Jurkat, Clone E6-1 (cell line): ENCODE measurements around the gene DAB2. TPM values are rescaled to one million over a fixed set of nuclear protein-coding genes. Genes with fewer than 3 reads are reported as not detected.

Experiments
- DNase-seq: peaks from one replicate; pipeline ENCODE4 v3.0.0-alpha.2; 2011; ENCODE audit warnings: low read depth, low spot score
- H3K4me3 ChIP-seq: 2 replicates; pipeline ENCODE4 v1.5.1; 2011; ENCODE audit warnings: mild to moderate bottlenecking, low read length, control low read depth, moderate library complexity
- polyA plus RNA-seq: library from polyadenylated mRNA; unstranded; fragments of >200 nt; gene quantifications from one replicate; pipeline ENCODE4 v1.2.1, GENCODE V29; 2012; ENCODE audit warnings: missing spikeins; ENCODE audit not compliant: insufficient read length, insufficient read depth

The DAB2 gene
- polyA plus RNA-seq = 9.2 TPM

DNA sequence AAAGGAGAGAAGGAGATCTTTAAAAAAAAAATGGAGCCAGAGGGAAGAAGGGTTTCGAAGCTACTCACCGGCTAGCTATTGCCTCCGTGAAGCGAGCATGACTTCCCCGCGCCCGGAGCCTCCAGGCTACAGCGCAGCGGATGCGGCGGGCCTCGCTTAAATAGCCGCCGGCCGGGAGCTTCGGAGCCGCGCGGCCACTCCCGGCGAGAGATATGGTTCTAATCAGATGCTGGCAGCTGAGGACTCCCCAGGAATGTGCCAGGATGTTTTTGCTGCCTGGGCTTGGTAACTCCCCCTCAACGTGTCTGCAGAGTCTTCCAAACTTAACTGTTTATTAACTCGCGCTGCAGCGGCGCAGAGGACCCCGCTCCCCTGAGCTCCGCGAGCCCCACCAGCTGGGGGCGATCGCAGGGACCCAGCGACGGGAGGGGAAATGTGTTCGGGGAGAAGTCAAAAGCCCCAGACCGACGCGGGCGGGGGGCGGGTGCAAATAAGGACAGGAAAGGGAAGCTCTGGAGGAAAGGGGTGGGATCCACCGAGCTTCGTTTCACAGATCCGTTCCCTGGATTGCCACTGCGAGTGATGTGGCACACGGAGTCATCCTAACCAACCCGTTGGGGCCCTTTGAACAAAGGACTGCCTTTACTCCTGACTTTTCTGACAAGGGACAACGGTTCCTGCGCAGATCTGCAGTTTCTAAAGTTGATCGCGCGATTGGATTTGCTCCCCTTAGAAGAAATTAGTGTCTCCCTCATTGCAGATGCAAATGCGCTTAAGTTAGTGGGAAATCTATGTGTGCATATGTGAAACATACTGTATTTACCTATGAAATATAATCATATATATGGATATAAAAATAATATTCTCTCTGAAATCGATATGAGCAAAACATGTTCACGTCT is at the start of gene DAB2:
Gene DAB2 (minus strand): TSS at position 245 of the 902 bp plus-strand sequence. CDS start 30,660 bp downstream, outside the sequence.
- peak; percentile 48 for DNase-seq
- peak within 1 kb of the TSS; percentile 57 for H3K4me3 ChIP-seq

DNA sequence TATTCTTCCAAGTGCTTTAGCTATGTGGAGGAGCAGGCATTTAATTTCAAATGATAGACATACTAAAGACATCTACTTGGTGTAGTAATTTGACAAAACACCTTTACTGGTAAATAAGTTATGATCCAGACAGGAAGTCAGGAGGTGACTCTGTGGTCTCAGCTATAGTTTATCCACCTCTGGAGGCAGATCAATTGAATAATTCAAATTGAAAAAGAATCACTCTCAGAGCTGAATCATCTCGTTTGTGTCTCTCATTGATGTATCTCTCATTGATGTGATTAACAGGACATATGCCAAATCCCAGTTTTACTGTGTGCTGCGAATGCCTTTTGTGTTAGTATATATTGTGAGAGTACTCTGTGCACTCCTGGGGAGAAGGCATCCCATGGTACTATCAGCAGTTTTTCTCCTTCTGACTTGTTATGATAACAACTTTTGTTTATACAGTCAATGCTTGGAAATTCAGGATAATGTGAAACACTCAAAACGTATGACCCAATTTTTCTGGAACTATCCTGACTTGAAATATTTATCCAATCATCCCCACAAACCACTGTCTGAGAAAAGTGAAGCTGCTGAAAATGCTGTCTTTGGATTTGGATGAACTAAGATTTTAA is 48.5 kb upstream of the DAB2 start:
- H3K4me3 ChIP-seq = no peak overlapping the region
- DNase-seq = no peak

DNA sequence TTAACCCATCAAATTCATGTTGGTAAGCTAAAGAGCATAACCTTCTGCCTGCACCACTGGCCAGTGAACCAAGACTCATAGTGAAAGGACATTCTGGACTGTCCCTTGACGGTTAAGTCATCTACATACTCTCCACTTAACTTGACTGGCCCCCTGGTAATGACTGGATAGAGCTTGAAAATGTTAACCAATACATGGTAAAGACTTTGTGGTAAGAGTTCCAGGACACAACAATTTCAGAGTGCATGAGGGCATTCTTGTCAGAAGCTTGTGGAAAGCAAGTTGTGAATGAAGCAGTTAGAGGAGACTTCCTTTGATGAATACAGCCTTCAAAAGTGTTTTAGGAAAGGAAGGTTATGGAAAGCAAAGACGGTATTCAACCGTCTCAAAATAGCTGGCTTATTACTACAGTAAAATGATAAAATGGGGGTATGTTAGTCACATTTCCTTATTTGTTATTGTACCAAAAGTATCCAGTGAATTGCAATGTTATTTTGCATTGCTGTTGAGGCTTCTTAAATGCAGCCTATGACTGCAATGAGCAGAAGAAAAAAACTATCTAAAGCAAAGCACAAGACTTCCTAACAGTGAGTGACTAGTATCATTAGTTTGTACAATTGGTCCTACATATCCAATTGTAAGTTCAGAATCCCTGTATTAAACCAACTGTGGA is 47.2 kb upstream of the DAB2 start:
- H3K4me3 ChIP-seq = no peak overlapping the region
- DNase-seq = no peak

DNA sequence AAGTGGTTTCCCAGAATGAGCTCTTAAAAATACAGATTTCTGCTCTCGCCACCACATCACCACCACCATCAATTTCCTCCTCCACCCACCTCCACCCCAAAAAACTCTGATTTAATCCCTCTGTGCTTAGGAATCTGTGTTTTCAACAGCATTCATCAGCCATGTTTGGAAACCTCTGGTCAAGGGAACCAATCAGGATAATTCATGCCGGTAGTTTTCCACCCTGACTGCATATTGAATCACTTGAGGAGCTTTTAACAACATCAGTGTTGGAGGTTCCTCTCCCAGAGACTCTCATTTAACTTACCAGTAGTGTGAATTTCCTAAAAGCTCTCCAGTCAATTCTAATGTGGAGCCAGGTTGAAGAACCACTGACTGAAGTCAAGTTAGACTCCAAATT is 46.0 kb upstream of the DAB2 start:
- no peak overlapping the region for H3K4me3 ChIP-seq
- no peak for DNase-seq

DNA sequence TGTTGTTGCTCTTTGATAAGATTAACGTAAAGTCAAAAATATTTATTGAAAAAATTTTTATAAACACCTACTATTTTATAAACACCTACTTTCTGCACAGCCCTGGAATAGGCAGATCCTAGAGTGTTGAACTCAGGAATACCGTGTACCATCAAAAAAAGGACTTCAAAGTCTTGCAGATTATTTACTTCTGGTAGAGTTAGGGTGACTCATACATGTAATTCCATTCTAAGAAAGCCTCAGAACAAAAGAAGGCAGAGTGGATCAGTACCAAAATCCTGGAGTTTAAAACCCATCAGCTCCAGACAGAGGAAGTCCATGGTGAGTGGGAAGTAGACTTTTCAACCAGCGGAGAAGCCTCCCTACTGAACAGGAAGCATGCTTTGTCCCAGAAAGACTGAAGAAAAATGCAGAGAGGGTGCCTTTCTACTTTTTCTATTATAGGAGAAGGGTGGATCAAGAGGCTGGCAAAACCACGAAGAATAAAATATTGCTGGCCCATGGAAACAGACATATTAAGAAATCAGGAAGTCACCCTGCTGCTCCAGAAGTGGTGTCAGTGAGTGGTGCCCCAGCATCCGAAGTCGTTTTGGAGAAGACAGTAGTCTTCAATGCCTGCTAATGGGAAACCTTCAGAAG is 45.1 kb upstream of the DAB2 start:
- H3K4me3 ChIP-seq = no peak overlapping the region
- no peak for DNase-seq

DNA sequence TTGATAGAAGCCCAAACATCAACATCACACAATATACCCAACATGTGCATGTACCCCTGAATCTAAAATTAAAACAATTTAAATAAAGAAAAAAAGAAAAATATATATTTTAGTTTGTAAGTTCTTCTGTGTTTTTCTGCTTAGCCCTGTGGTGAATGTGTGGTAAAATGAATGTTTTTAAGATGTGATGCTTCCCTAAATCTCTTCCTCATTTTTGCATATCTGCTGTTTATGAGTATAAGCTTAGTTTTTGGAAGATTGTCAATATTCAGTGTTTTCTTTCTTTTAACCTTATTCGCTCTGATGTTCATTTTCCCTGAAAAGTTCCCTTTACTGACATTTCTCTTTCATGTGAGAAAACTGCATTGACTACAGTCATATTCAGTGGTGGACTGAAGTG is 44.4 kb upstream of the DAB2 start:
- no peak overlapping the region for H3K4me3 ChIP-seq
- no peak for DNase-seq

DNA sequence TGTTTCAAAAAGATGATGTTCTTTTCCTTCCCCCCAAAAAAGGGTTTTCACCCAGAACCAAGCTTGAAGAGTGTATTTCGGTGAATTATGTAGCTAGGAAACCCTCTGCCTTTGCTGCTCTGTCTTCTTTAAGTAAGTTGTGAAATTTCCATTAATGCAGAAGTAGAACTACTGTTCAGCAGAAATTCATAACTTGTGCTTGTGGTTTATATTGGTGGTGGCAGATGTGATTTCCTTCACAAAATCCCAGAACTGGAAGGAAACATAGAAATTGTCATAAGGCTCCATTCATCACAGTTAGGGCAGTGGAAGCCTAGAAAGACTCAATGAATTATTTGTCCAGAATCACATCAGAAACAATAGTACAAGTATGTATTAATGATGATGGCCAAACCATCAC is 42.1 kb upstream of the DAB2 start:
- DNase-seq = no peak
- H3K4me3 ChIP-seq = no peak overlapping the region

DNA sequence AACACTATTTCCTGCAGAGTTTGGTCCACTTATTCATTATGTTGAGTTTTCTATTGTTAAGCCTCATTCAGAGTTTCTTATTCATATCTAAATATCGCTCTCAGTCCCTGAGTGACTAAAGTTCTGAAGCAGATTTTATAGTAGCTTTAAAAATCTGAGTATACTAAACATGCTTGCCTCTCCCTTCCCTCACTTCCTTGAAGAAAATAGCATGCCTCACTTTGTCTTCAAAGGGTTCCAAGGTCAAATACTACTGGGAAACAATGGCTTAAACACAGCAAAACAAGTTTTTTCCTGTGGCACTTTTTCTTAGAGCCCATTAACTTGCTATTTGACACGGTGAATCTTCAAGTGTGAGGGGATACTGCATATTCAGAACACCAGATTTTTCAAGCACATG is 41.1 kb upstream of the DAB2 start:
- DNase-seq = no peak
- no peak overlapping the region for H3K4me3 ChIP-seq

DNA sequence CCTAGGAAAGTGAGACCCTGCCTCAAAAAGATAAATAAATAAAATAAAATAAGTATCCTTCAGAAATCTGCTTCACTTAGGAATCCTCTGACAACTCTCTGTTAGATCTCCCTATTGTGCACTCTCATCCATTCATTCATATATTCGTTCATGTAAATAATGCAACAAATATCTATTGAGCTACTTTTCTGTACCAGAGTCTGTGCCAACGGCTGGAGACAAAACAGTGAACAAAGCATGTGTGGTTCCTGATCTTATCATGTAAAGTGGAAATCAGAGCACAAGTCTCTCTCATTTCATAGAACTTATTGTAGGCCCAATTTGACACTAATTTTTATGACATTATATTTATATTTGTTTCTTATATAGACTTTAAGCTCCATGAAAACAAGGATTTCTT is 40.3 kb upstream of the DAB2 start:
- no peak for DNase-seq
- no peak overlapping the region for H3K4me3 ChIP-seq

DNA sequence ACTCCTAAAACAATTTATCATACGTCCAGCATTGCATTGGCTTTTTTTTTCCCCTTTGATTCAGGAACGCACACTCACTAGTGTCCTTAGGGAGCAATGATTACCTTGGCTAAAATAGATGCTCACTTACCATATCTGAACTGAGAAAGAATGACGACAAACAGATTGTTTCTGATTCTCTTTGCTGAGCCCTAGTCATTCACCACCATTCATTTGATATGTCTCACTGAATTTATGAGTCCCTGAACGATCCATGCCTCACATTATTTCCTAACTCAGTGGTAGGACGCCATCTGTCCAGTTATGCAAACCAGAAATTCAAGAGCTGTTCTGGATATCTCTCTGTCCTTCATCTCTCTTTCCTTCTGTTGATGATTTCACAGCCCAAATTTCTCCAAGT is 39.3 kb upstream of the DAB2 start:
- H3K4me3 ChIP-seq = no peak overlapping the region
- no peak for DNase-seq

DNA sequence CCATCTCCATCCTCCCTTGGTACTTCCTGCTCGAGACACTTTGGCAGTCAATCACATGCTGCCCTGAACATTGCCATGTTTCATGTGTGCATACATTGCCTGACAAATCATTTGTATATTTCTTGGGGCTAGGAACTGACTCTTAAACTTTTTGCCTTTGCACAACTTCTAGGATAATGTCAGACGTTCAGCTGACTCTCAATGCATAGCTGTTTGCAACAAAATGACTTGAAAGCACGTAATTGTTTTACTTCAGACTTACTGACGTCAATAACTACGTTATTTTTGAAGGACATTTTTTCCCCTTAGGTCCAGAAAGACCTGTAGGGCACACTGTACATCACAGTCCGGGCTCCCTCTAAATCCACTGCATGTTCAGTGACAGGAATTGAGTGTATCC is 37.4 kb upstream of the DAB2 start:
- DNase-seq = no peak
- no peak overlapping the region for H3K4me3 ChIP-seq

DNA sequence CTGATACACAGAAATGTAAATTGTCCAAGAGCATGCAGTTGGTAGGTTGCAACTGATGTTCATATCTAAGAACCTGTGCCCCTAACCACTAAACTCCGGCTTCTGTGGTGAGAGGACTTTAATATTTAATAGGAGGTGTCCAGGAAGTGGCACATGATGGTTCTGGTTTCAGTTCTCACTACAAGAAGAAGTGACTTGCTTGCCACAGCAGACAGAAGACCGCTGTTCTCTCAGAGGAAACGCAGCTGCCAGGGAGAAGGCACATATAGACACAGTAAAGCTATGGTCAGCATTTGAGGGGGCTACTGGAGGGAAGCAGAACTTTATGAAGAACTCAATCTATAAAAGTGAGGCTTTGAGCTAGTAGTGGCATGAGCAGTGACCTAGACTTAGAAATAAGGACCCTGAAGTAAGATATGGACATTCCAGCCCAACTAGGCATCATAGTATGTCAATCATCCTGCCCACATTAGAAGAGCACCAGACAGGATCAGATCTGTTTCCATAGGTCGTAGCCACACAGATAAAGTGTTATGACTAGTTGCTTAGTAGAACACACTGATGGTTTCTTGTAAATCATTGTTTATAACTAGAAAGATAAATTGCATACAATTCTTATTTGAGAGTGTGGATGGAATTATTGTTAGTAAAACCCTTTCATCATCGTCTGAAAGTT is 36.4 kb upstream of the DAB2 start:
- DNase-seq = no peak
- H3K4me3 ChIP-seq = no peak overlapping the region

DNA sequence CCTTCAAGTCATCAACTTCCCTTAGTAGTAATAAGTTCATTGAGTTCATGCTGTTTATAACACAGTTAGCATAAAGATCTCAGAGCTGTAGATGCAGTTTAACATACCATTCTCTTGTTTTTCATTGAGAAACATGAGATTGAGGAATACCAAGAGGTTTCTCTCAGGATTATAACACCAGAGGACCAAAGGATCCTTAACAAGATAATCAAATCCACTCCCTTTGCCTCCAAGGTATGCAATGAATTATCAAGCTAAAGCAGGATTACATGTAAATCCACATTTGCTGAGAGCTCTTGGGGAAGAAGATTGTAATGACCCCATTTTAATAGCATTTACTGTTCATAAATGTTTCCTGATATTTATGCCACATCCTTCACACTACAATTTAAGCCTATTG is 35.1 kb upstream of the DAB2 start:
- no peak overlapping the region for H3K4me3 ChIP-seq
- no peak for DNase-seq

DNA sequence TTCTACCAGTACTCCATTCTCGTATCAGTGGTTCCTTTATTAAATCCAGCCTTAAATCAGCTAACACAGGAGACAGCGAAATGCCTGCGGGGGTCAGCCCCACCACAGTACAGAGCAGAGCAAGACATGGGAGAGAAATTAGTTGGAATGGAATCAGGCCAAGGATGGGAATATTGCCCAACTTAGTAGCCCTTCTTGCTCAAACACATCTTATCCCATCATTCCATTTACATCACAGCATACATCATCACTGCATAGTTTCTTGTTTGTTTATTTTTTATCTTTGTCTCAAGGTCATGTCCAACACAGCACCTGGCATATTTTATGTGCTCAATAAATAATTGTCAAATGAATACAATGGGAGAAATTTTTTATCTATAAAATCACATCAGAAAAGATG is 34.3 kb upstream of the DAB2 start:
- no peak overlapping the region for H3K4me3 ChIP-seq
- no peak for DNase-seq

DNA sequence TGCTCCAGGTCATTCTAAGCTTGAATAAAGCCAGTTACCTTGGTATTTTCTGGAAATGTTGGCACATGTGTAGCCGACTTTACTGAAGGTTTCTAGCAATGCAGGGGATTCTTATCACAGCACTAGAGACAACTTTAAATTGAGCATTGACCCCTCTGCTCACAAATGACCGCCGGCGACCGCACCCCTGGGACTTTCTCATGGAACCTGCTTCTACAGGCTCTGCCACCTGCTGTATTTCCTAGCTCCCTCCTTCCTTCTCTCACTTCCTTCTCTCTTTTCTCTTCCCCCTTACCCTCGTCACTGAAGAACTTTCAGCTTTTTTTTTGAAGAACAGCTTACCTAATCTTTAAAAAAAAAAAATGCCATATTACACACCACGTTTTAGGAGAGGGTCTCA is 30.9 kb upstream of the DAB2 start:
- no peak for DNase-seq
- H3K4me3 ChIP-seq = no peak overlapping the region

DNA sequence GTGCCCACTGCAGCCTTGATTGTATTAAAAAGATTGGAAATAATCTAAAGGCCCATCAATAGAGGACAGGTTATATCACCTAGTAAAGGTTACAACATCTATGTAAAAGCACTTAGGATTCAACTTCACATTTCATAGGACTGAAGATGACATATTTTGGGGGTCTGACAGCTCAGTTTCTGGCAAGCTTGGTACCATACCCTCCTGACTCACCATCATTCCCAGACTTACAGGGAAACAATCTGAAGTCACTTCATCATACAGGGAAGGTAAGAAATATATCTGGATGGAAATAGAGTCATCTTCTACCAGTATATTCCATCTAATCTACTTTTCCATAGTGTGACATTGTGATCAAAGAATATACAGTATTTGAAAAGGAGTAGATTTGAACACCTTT is 28.8 kb upstream of the DAB2 start:
- no peak for DNase-seq
- no peak overlapping the region for H3K4me3 ChIP-seq

DNA sequence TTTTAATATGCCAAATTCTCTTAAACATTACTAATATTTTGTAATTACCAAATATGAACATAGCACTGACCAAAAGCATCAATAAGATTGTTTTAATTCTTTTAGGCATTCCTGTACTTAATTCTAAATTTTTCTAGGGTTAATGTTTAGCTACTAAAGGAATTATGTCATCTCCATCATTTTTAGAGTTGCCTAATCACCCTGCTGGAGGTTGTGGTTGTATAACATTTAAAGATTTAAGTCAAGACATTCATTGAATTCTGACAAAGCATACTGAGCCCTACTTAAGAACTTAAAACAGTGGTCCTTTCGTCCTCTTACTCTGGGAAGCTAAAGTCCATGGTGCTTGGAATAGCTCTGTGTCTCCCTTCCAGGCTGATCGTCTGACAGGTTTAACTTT is 28.1 kb upstream of the DAB2 start:
- no peak for DNase-seq
- H3K4me3 ChIP-seq = no peak overlapping the region

DNA sequence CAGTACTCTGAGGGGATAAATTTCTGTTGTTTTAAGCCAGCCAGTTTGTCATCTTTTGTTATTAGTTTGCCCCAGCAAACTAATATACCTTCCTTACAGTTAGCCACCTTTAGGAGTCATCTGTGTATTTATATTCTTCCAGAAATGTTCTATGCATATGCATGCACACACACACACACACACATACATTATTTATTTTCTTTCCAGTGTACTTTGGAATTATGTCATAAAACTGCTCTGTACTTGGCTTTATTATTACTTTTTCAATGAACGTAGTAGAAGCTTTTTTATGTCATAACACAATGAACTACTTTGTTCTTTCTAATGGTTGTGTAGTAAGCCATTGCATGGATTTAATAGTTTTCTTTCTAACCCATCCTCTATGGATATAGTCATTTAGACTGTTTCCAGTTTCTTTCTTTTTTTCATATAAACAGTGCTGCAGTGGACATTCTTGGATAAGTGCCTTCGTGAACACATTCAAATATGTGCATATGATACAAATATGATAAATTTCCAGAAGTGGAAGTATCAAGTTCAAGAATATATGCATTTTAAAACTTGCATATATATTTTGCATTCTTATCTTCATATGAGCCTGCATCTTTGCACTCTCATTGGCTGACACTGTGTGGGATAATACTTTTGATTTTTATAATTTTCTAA is 26.6 kb upstream of the DAB2 start:
- no peak overlapping the region for H3K4me3 ChIP-seq
- DNase-seq = no peak

DNA sequence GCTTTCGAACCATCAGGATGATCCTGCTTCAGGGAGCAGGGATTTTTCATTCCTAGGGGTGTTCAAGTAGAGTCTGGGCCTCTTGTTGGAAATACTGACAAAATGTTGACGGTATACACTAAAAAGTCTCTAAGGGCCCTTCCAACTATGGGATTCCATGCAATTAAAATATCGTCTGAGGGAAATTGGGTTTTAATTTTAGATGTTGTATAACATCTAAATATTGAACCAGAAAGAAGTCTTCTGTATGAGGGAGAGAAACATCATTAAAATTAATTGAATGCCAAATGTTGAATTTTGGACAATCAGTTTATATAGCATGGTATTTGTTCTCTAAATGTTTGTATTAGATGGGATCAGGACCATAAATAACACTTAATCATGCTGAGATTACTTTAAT is 25.7 kb upstream of the DAB2 start:
- DNase-seq = no peak
- no peak overlapping the region for H3K4me3 ChIP-seq
